ENCODE measurements around the gene GTF2I.
"Not testable (repeated sequence)": the region's sequence is repeated elsewhere in the genome, so short reads cannot be mapped to it uniquely, and the experiment has no call there.

The GTF2I gene

DNA sequence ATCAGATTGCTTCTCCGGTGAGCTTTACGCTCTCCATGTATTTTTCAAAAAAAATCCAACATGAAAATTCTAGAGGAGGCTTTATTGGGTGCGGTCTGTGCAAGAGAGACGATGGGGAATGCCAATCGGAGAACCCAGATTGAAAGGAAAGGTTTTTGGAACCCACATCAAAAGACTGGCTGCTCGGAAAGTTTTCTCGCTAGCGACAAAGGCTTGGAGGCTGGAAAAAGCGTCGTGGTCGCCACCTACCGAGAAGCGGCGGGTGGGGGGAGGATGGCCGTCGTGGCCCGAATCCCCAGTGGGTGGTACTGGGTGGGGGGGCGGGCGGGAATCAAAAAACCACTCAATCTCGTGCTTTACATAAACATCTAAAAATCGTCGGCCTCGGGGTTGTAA lies 1.1 kb upstream of the GTF2I start:
- Histone ChIP-seq H3K4me2 (ENCODE audit: insufficient read depth, low read length) (peak overlapping the region; percentile 72), H3K9ac (ENCODE audit: low read depth, low read length) (peak overlapping the region; percentile 100), H3K4me1 (ENCODE audit: insufficient read depth, low read length) (peaks cover 40% of the 10 kb centered on the region), H2AFZ (ENCODE audit: low read depth, low read length) (peak overlapping the region; percentile 79), H3K4me3 (ENCODE audit: low read depth in 1 of 2, low read length in 2 of 2) (peak overlapping the region; percentile 36 to 60), H3K9me3 (ENCODE audit: insufficient read depth, low read length, severe bottlenecking) (no peaks in the 10 kb centered on the region), H3K27me3 (ENCODE audit: insufficient read depth, low read length, poor library complexity) (no peaks in the 10 kb centered on the region), H3K27ac (ENCODE audit: low read length) (peak overlapping the region; percentile 79), H3K36me3 (ENCODE audit: insufficient read depth, low read length) (peaks cover 29% of the 10 kb centered on the region), H4K20me1 (ENCODE audit: insufficient read depth, low read length) (peaks cover 30% of the 10 kb centered on the region), H3K79me2 (ENCODE audit: insufficient read depth, low read length) (peaks cover 39% of the 10 kb centered on the region)
- DNase-seq (peak; percentile 69), ATAC-seq (ENCODE audit: insufficient read depth, low read depth) (peak; percentile 14; the same call in 1 of the 3 replicates)
- TF ChIP-seq EZH2 (IDR thresholded peaks at IDR 0.05; ENCODE audit: borderline replicate concordance, low read depth, low read length, severe bottlenecking) = no peak
- TF ChIP-seq, protein P1, sequence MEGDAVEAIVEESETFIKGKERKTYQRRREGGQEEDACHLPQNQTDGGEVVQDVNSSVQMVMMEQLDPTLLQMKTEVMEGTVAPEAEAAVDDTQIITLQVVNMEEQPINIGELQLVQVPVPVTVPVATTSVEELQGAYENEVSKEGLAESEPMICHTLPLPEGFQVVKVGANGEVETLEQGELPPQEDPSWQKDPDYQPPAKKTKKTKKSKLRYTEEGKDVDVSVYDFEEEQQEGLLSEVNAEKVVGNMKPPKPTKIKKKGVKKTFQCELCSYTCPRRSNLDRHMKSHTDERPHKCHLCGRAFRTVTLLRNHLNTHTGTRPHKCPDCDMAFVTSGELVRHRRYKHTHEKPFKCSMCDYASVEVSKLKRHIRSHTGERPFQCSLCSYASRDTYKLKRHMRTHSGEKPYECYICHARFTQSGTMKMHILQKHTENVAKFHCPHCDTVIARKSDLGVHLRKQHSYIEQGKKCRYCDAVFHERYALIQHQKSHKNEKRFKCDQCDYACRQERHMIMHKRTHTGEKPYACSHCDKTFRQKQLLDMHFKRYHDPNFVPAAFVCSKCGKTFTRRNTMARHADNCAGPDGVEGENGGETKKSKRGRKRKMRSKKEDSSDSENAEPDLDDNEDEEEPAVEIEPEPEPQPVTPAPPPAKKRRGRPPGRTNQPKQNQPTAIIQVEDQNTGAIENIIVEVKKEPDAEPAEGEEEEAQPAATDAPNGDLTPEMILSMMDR (IDR thresholded peaks at IDR 0.05; ENCODE audit: borderline replicate concordance, extremely low read depth, low read length, poor library complexity, severe bottlenecking) = peak; percentile 50

GRCh38 chr7:74656837-74657691 lies 454 bp upstream of the GTF2I start:
- Histone ChIP-seq H3K9me3 (ENCODE audit: insufficient read depth, low read length, severe bottlenecking) (no peaks in the 10 kb centered on the region), H3K27ac (ENCODE audit: low read length) (peak overlapping the region; percentile 99), H3K79me2 (ENCODE audit: insufficient read depth, low read length) (peaks cover 45% of the 10 kb centered on the region), H3K4me1 (ENCODE audit: insufficient read depth, low read length) (peaks cover 40% of the 10 kb centered on the region), H3K9ac (ENCODE audit: low read depth, low read length) (peak overlapping the region; percentile 100), H2AFZ (ENCODE audit: low read depth, low read length) (peak overlapping the region; percentile 79), H4K20me1 (ENCODE audit: insufficient read depth, low read length) (peaks cover 35% of the 10 kb centered on the region), H3K36me3 (ENCODE audit: insufficient read depth, low read length) (peaks cover 32% of the 10 kb centered on the region), H3K27me3 (ENCODE audit: insufficient read depth, low read length, poor library complexity) (no peaks in the 10 kb centered on the region), H3K4me2 (ENCODE audit: insufficient read depth, low read length) (peak overlapping the region; percentile 72), H3K4me3 (ENCODE audit: low read depth in 1 of 2, low read length in 2 of 2) (peak overlapping the region; percentile 36 to 88)
- peak; percentile 99 for DNase-seq
- TF ChIP-seq EZH2 (IDR thresholded peaks at IDR 0.05; ENCODE audit: borderline replicate concordance, low read depth, low read length, severe bottlenecking) = no peak
- TF ChIP-seq, protein P1 (IDR thresholded peaks at IDR 0.05; ENCODE audit: borderline replicate concordance, extremely low read depth, low read length, poor library complexity, severe bottlenecking) = no peak
- peak; percentile 93 for ATAC-seq (ENCODE audit: insufficient read depth, low read depth)

- peaks cover 33% of the 10 kb centered on the region for H3K36me3 ChIP-seq (ENCODE audit: insufficient read depth, low read length)
- ATAC-seq (ENCODE audit: insufficient read depth, low read depth) = peak; percentile 77
- peak; percentile 93 for DNase-seq
- peak overlapping the region; percentile 100 for H3K9ac ChIP-seq (ENCODE audit: low read depth, low read length)
- H3K9me3 ChIP-seq (ENCODE audit: insufficient read depth, low read length, severe bottlenecking) = no peaks in the 10 kb centered on the region
- H3K27ac ChIP-seq (ENCODE audit: low read length) = peak overlapping the region; percentile 99
- H3K4me3 ChIP-seq (ENCODE audit: low read depth in 1 of 2, low read length in 2 of 2) = peak overlapping the region; percentile 88 to 95
- H2AFZ ChIP-seq (ENCODE audit: low read depth, low read length) = peak overlapping the region; percentile 77
- TF ChIP-seq, protein P1 (IDR thresholded peaks at IDR 0.05; ENCODE audit: borderline replicate concordance, extremely low read depth, low read length, poor library complexity, severe bottlenecking) = no peak
- no peak for TF ChIP-seq EZH2 (IDR thresholded peaks at IDR 0.05; ENCODE audit: borderline replicate concordance, low read depth, low read length, severe bottlenecking)
- H3K27me3 ChIP-seq (ENCODE audit: insufficient read depth, low read length, poor library complexity) = no peaks in the 10 kb centered on the region
- peaks cover 40% of the 10 kb centered on the region for H3K4me1 ChIP-seq (ENCODE audit: insufficient read depth, low read length)
- H3K79me2 ChIP-seq (ENCODE audit: insufficient read depth, low read length) = peaks cover 58% of the 10 kb centered on the region
- H4K20me1 ChIP-seq (ENCODE audit: insufficient read depth, low read length) = peaks cover 48% of the 10 kb centered on the region
- peak overlapping the region; percentile 76 for H3K4me2 ChIP-seq (ENCODE audit: insufficient read depth, low read length)
Observed at GRCh38 chr7:74658178-74659004, 873 bp downstream of the GTF2I start.

DNA sequence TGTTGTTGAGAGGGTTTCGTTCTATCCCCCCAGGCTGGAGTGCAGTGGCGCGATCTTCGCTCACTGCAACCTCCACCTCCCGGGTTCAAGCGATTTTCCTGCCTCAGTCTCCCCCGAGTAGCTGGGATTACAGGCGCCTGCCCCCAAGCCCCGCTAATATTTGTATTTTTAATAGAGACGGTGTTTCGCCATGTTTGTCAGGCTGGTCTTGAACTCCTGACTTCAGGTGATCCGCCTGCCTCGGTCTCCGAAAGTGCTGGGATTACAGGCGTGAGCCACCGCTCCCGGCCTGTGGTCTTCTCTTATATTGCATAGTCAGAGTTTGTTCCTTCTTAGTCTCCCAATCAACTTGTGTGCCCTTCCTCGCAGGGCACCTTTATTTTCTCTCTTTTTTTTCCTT lies 2.7 kb downstream of the GTF2I start:
- Histone ChIP-seq H3K79me2 (ENCODE audit: insufficient read depth, low read length) (peaks cover 77% of the 10 kb centered on the region), H3K4me1 (ENCODE audit: insufficient read depth, low read length) (peaks cover 40% of the 10 kb centered on the region), H3K4me2 (ENCODE audit: insufficient read depth, low read length) (peak overlapping the region; percentile 76; the same call in 1 of the 2 replicates), H3K9ac (ENCODE audit: low read depth, low read length) (peak overlapping the region; percentile 100; the same call in 1 of the 2 replicates), H4K20me1 (ENCODE audit: insufficient read depth, low read length) (peaks cover 64% of the 10 kb centered on the region), H3K36me3 (ENCODE audit: insufficient read depth, low read length) (peaks cover 46% of the 10 kb centered on the region)
- H3K4me3 ChIP-seq (ENCODE audit: low read depth in 1 of 2, low read length in 2 of 2); H2AFZ ChIP-seq (ENCODE audit: low read depth, low read length); H3K27ac ChIP-seq (ENCODE audit: low read length); ATAC-seq (ENCODE audit: insufficient read depth, low read depth); DNase-seq; H3K9me3 ChIP-seq (ENCODE audit: insufficient read depth, low read length, severe bottlenecking); H3K27me3 ChIP-seq (ENCODE audit: insufficient read depth, low read length, poor library complexity): not testable (repeated sequence)
